Fibroblast of skin of scalp (primary cell): ENCODE results near the gene MEGF11.
A peak's percentile ranks its signal among the peaks of the same experiment; 100 is the strongest.
"Not testable (repeated sequence)": the region's sequence is repeated elsewhere in the genome, so short reads cannot be mapped to it uniquely, and the experiment has no call there.

Source experiments
- DNase-seq: peaks from one replicate; pipeline ENCODE4 v3.0.0-alpha.2; 2013

The MEGF11 gene

GRCh38 chr15:65872596-65872995 is 381.0 kb downstream of the MEGF11 start:
- DNase-seq: not testable (repeated sequence)

GRCh38 chr15:65871886-65872285 is 381.7 kb downstream of the MEGF11 start:
- DNase-seq: not testable (repeated sequence)

- peak; percentile 38 for DNase-seq
Measured at GRCh38 chr15:65870889-65871533, 382.5 kb downstream of the MEGF11 start.

GRCh38 chr15:65869954-65870871 is 383.3 kb downstream of the MEGF11 start:
- peak; percentile 15 for DNase-seq

DNA sequence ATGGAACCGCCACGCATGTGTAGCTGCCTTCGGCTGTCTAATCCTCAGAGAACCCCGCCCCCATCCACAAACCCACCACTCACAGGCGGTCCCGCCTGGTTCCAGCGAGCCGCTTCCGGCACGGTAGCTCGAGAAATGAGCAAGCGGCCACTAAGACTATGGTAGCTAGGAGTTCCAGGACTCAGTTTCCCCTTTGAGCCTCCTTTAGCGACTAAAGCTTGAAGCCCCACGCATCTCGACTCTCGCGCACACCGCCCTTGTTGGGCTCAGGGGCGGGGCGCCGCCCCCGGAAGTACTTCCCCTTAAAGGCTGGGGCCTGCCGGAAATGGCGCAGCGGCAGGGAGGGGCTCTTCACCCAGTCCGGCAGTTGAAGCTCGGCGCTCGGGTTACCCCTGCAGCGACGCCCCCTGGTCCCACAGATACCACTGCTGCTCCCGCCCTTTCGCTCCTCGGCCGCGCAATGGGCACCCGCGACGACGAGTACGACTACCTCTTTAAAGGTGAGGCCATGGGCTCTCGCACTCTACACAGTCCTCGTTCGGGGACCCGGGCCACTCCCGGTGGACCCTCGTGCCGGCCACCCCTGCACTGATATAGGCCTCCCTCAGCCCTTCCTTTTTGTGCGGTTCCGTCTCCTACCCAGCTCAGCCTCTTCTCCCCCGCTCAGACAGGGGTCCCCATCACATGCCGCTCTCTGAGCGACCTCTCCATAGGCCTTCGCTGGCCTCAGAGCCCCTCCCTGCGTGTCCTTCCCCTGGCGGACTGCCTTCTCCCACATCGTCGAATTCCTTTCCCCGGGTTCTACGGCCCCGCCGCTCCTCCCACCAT is 384.2 kb downstream of the MEGF11 start, which contains the start of gene RAB11A:
RAB11A (plus strand) TSS at position 366 of the 828 bp plus-strand sequence; CDS start at position 461, 95 bp downstream.
- DNase-seq: peak; percentile 98

DNA sequence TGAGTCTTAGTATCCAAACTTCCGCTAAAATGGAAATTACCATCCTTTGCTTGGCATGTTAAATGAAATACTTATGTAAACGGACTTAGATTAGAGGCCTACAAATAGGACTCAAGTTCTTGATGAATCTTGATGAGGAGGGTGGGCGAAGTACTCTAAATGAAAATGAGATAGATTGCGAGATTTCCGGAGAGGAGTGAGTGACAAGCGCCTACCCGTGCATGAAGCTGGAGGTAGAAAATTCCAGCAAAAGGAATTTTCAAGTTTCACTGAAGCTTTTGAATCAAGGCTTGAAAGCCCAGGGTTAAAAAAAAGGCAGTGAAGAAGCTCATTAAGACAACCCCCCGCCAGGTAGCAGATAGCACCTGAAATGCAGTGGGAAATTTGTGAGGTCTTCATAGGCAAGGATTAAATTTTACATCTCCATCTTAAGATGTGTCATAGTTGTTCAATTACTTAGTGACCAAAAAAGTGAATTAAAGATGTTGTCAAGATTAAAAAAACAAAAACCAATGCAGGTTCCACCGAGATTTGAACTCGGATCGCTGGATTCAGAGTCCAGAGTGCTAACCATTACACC is 384.9 kb downstream of the MEGF11 start:
- DNase-seq: no peak

GRCh38 chr15:65867933-65868332 is 385.6 kb downstream of the MEGF11 start:
- not testable (repeated sequence) for DNase-seq

DNA sequence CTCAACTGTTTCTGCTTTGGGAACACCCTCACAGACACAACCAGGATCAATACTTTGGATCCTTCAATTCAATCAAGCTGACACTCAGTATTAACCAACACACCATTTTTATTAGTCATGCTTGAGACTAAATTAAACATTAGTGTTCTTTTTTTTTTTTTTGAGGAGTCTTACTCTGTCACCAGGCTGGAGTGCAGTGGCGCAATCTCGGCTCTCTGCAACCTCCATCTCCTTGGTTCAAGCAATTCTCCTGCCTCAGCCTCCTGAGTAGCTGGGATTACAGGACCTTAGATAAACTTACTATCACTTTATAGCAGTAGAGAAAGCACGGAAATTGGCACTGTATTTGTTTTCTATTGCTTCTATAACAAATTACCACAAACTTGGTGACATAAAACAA is 386.3 kb downstream of the MEGF11 start:
- DNase-seq: no peak

GRCh38 chr15:65863106-65863505 is 390.4 kb downstream of the MEGF11 start:
- DNase-seq: no peak

GRCh38 chr15:65862682-65863081 is 390.9 kb downstream of the MEGF11 start:
- DNase-seq: peak; percentile 68

GRCh38 chr15:65857718-65858402 is 395.7 kb downstream of the MEGF11 start:
- no peak for DNase-seq

- peak; percentile 65 for DNase-seq
Measured at GRCh38 chr15:65856821-65857455, 396.6 kb downstream of the MEGF11 start.

- no peak for DNase-seq
Measured at GRCh38 chr15:65851981-65852380, 401.6 kb downstream of the MEGF11 start.

- DNase-seq: no peak
Measured at GRCh38 chr15:65847989-65848388, 405.6 kb downstream of the MEGF11 start.

- no peak for DNase-seq
Measured at GRCh38 chr15:65845826-65846519, 407.6 kb downstream of the MEGF11 start.
